Subcutaneous abdominal adipose tissue (tissue), 5 donors: ENCODE measurements around the gene RCAN3.
"Not testable (repeated sequence)": the region's sequence is repeated elsewhere in the genome, so short reads cannot be mapped to it uniquely, and the experiment has no call there.

Source experiments
- H3K27ac ChIP-seq: one replicate; pipeline ENCODE4 v1.7.0; 2013; ENCODE audit warnings: low read depth, mild to moderate bottlenecking, inconsistent platforms, low read length, moderate library complexity
- H3K27me3 ChIP-seq, 5 donors: one replicate each; pipeline ENCODE4 v1.7.0; 2013; ENCODE audit warnings: low read length in 5 of 5, inconsistent platforms in 1 of 5; ENCODE audit not compliant: control insufficient read depth in 5 of 5, insufficient read depth in 4 of 5
- H3K36me3 ChIP-seq, 5 donors: one replicate each; pipeline ENCODE4 v1.7.0; 2013; ENCODE audit warnings: low read length in 5 of 5; ENCODE audit not compliant: control insufficient read depth in 5 of 5, insufficient read depth in 5 of 5
- H3K4me1 ChIP-seq, 5 donors: one replicate each; pipeline ENCODE4 v1.7.0; 2013; ENCODE audit warnings: low read length in 5 of 5, mild to moderate bottlenecking in 3 of 5, moderate library complexity in 1 of 5; ENCODE audit not compliant: control insufficient read depth in 5 of 5, insufficient read depth in 5 of 5
- H3K4me3 ChIP-seq, 5 donors: one replicate each; pipeline ENCODE4 v1.7.0; 2013; ENCODE audit warnings: low read length in 5 of 5, low read depth in 1 of 5
- H3K9ac ChIP-seq, 5 donors: one replicate each; pipeline ENCODE4 v1.7.0; 2013; ENCODE audit warnings: low read length in 5 of 5, mild to moderate bottlenecking in 4 of 5, moderate library complexity in 3 of 5
- H3K9me3 ChIP-seq, 5 donors: one replicate each; pipeline ENCODE4 v1.7.0; 2013; ENCODE audit warnings: low read length in 5 of 5; ENCODE audit not compliant: control insufficient read depth in 5 of 5
- donor health status: healthy.
- donor health status: healthy.
- donor health status: healthy.
- donor health status: healthy.
- donor health status: healthy.

Gene RCAN3

DNA sequence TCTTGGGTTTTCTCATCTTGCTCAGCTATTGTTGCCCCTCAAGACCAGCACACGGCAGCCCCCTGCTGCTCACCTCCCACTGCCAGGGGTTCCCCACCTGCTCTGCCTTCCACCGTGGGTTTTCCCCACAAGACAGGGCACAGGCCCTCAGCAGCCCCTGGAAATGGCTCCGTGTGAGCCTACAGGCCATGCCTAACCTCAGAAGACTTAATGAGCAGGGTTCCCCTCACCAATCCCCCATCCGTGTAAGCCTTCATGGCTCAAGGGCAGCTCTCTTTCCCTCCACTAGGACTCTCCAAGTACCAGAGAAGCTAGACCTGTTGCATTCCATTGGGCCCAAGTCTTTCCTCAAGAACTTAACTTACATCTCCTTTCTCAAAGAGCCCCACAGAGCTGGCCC lies 18.4 kb upstream of the RCAN3 start:
- H3K9ac ChIP-seq: no peak overlapping the region
- H3K4me3 ChIP-seq: no peak overlapping the region
- no peaks in the 10 kb centered on the region for H3K4me1 ChIP-seq
- H3K27ac ChIP-seq: no peak overlapping the region
- no peaks in the 10 kb centered on the region for H3K36me3 ChIP-seq
- H3K27me3 ChIP-seq: no peaks in the 10 kb centered on the region
- H3K9me3 ChIP-seq: no peaks in the 10 kb centered on the region

DNA sequence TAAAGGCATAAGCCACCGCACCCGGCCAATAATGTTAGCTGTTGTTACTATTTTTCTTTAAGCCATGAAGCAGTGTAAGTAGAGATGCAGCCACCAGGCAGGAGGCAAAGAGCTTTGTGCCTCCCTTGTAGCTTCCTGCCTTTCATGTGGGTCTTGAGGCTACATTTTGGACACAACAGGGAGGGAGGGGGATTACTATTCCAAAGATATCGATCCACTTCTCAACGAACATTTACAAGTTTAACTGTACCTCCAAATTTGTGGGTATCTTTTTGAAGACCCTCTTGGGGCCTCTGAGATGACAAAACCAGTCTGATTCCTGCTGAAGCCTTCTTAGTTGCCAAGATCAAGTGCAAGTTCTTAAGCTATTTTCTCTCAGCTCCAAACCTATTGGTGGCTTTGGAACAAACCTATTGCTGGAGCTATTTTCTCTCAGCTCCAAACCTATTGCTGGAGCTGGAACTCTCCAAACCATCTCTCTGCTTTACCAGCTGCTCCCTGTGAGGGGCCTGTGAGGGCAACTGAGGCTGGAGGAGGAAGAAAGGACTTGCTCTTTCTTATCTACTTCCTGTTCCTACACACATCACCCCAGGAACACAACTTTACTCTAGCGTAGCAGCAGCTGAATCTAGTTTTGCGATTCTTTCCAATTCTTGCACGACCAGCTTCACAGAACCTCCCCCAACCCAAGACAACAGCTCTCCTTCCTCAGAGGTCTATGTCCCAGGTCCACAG lies 16.1 kb upstream of the RCAN3 start:
- H3K9ac ChIP-seq: no peak overlapping the region

DNA sequence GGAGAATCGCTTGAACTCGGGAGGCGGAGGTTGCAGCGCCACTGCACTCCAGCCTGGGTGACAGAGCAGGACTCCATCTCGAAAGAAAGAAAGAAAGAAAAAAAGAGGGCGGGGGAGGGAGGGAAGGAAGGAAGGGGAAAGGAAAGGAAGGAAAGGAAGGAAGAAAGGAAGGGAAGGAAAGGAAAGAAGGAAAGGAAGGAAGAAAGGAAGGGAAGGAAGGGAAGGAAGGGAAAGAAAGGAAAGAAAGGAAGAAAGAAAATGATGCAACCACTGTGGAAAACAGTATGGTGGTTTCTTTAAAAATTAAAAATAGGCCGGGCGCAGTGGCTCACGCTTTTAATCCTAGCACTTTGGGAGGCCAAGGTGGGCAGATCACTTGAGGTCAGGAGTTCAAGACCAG lies 15.2 kb upstream of the RCAN3 start:
- Histone ChIP-seq H3K4me1 (no peaks in the 10 kb centered on the region), H3K9ac (no peak overlapping the region), H3K27me3 (peaks cover 0 to 8% (median 2%) of the 10 kb centered on the region in 5 donors), H3K27ac (no peak overlapping the region), H3K9me3 (peaks cover 0 to 5% (median 0%) of the 10 kb centered on the region in 5 donors), H3K36me3 (no peaks in the 10 kb centered on the region), H3K4me3 (no peak overlapping the region)

More for the DNA sequence above, 16.1 kb upstream of the RCAN3 start:
- Histone ChIP-seq H3K27ac (no peak overlapping the region), H3K4me1 (no peaks in the 10 kb centered on the region), H3K4me3 (no peak overlapping the region), H3K36me3 (no peaks in the 10 kb centered on the region), H3K9me3 (peaks cover 0 to 5% (median 0%) of the 10 kb centered on the region in 5 donors), H3K27me3 (peaks cover 0 to 8% (median 2%) of the 10 kb centered on the region in 5 donors)

DNA sequence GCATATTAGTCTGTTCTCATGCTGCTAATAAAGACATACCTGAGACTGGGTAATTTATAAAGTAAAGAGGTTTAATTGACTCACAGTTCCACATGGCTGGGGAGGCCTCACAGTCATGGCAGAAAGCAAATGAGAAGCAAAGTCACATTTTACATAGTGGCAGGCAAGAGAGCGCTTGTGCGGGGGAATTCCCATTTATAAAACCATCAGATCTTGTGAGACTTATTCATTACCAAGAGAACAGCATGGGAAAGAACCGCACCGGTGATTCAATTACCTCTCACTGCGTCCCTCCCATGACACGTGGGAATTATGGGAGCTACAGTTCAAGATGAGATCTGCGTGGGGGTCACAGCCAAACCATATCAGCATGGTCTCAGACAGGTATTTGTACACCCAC lies 14.5 kb upstream of the RCAN3 start:
- not testable (repeated sequence) for H3K9me3 ChIP-seq, H3K4me3 ChIP-seq, H3K9ac ChIP-seq, H3K36me3 ChIP-seq, H3K27me3 ChIP-seq, H3K27ac ChIP-seq, H3K4me1 ChIP-seq

DNA sequence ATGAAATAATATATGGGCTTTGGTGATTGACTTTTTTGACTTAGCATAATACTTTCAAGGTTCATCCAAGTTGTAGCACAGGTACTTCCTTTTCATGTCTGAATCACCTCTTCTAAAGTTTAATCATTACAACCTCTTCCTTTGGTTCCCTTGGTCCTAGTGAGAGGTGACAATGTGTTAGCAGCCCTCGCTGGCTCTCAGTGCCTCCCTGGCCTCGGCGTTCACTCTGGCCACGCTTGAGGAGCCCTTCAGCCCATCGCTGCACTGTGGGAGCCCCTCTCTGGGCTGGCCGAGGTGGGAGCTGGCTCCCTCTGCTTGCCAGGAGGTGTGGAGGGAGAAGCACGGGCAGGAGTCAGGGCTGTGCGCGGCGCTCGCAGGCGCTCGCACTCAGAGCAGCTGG lies 13.0 kb upstream of the RCAN3 start:
- no peak overlapping the region for H3K4me3 ChIP-seq
- H3K9me3 ChIP-seq: peaks cover 0 to 5% (median 0%) of the 10 kb centered on the region in 5 donors

DNA sequence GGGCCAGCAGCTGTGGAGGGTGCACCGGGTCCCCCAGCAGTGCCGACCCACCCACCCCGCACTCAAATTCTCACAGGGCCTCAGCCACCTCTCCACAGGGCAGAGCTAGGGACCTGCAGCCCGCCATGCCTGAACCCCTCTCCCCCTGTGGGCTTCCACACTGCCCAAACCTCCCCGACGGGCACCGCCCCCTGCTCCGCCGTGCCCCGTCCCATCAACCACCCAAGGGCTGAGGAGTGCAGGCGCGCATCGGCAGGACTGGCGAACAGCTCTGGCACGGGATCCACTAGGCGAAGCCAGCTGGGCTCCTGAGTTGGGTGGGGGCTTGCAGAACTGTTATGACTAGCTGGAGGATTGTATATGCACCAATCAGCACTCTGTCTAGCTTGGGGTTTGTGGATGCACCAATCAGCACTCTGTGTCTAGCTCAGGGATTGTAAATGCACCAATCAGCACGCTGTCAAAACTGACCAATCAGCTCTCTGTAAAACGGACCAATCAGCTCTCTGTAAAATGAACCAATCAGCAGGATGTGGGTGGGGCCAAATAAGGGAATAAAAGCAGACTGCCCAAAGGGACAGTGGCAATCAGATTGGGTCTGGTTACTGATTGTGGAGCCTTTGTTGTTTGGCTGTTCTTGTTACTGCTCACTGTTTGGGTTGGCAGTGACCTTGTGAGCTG lies 12.4 kb upstream of the RCAN3 start:
- Histone ChIP-seq H3K4me3 (no peak overlapping the region), H3K27ac (no peak overlapping the region), H3K36me3 (no peaks in the 10 kb centered on the region), H3K9me3 (peaks cover 0 to 5% (median 0%) of the 10 kb centered on the region in 5 donors), H3K27me3 (peaks cover 0 to 9% (median 3%) of the 10 kb centered on the region in 5 donors), H3K9ac (no peak overlapping the region), H3K4me1 (no peaks in the 10 kb centered on the region)

More for the DNA sequence above, 13.0 kb upstream of the RCAN3 start:
- no peaks in the 10 kb centered on the region for H3K4me1 ChIP-seq
- H3K27me3 ChIP-seq: peaks cover 0 to 9% (median 3%) of the 10 kb centered on the region in 5 donors
- no peaks in the 10 kb centered on the region for H3K36me3 ChIP-seq
- no peak overlapping the region for H3K9ac ChIP-seq
- no peak overlapping the region for H3K27ac ChIP-seq

DNA sequence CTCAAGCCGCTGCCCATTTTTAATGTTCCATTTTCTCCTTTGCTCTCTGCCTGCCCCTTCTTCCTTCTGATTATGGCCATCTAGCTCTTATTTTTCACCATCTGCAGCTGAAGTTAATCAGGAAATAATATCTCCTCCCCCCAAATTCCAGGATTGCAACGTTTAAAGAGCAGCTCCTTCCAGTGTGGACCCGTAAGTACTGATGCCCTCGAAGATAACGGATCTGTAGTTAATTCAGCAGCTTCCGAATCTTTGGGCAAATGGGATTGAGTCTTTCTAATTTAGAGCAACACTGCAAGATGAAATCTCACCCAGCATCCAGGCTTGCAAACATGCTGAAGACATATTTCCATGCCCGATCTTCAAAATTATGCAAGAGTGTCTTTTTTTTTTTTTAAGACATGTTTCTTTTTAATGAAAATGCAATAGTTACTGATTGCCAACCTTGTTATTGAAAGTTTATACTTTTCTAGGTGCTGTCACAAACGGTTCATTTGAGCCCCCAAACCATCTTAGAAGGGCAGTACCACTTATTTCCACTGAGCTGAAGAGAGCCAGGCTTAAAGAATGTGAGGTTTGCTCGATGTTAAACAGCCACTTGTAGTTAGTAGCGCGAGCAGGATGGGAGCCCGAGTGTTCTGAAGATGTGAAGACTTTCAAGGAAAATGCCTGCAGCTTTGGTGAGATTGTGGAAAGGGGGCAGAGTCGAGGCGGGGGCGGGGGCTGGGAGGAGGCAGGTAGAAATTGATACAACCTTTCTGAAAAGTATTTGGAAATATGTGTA lies 10.9 kb upstream of the RCAN3 start:
- H3K27me3 ChIP-seq: peaks cover 0 to 12% (median 5%) of the 10 kb centered on the region in 5 donors
- no peaks in the 10 kb centered on the region for H3K36me3 ChIP-seq
- H3K4me1 ChIP-seq: no peaks in the 10 kb centered on the region
- peaks cover 0 to 8% (median 0%) of the 10 kb centered on the region in 5 donors for H3K9me3 ChIP-seq
- H3K4me3 ChIP-seq: no peak overlapping the region
- no peak overlapping the region for H3K27ac ChIP-seq
- no peak overlapping the region for H3K9ac ChIP-seq

DNA sequence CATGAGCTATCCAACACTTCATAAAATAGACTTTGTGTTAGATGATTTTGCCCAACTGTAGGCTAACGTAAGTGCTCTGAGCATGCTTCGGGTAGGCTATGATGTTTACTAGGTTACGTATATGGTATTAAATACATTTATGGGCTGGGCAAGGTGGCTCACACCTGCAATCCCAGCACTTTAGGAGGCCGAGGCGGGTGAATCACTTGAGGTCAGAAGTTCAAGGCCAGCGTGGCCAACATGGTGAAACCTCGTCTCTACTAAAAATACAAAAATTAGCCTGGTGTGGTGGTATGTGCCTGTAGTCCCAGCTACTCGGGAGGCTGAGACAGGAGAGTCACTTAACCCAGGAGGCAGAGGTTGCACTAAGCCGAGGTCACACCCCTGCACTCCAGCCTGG lies 9.7 kb upstream of the RCAN3 start:
- H3K4me3 ChIP-seq, H3K9ac ChIP-seq, H3K27ac ChIP-seq, H3K36me3 ChIP-seq, H3K9me3 ChIP-seq, H3K4me1 ChIP-seq: not testable (repeated sequence)
- peaks cover 0 to 12% (median 5%) of the 10 kb centered on the region in 5 donors for H3K27me3 ChIP-seq

DNA sequence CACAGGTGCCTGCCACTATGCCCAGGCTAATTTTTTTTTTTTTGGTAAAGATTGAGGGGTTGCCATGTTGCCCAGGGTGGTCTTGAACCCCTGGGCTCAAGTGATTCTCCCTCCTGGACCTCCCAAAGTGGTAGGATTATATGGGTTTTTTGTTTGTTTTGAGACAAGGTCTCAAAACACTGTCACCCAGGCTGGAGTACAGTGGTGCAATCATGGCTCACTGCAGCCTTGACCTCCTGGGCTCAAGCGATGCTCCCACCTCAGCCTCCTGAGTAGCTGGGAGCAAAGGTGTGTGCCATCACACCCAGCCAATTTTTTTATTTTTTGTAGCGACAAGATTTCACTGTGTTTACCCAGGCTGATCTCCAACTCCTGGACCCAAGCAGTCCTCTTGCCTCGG lies 8.9 kb upstream of the RCAN3 start:
- H3K9me3 ChIP-seq: peaks cover 0 to 8% (median 0%) of the 10 kb centered on the region in 5 donors
- H3K36me3 ChIP-seq: no peaks in the 10 kb centered on the region
- H3K27me3 ChIP-seq: peaks cover 0 to 12% (median 5%) of the 10 kb centered on the region in 5 donors
- H3K4me1 ChIP-seq: no peaks in the 10 kb centered on the region
- H3K9ac ChIP-seq: no peak overlapping the region
- no peak overlapping the region for H3K4me3 ChIP-seq
- no peak overlapping the region for H3K27ac ChIP-seq

DNA sequence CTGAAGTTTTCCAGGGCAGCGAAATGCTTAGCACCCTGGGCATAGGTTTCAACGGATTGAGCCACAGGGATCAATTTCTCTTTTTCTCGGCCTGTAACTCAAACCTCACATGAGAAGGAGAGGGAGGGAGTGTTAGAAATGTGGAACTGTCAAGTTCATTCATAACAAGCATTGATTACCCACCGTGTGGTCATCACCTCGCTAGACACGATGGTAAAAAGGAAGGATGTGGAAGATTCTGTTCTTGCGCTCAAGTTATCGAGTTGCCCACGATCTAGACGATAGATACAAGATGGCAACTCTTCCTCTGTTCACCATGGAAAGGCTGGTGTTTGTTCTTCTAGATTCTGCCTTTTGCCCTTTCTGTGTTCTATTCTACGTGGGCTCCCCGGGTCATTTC lies 4.0 kb upstream of the RCAN3 start:
- no peaks in the 10 kb centered on the region for H3K36me3 ChIP-seq
- peaks cover 0 to 8% (median 3%) of the 10 kb centered on the region in 5 donors for H3K27me3 ChIP-seq
- no peak overlapping the region for H3K4me3 ChIP-seq
- H3K9ac ChIP-seq: no peak overlapping the region
- peaks cover 0 to 3% (median 0%) of the 10 kb centered on the region in 5 donors for H3K9me3 ChIP-seq
- H3K27ac ChIP-seq: no peak overlapping the region
- H3K4me1 ChIP-seq: peaks cover under 1 to 18% (median 16%) of the 10 kb centered on the region in 5 donors
